Trophoblast cell (in vitro differentiated cells and primary cell): ENCODE measurements around the gene S100A7.

Experiments used
- DNase-seq, 2 donors: peaks; one replicate each; pipeline ENCODE4 v3.0.0-alpha.2; 2016
- H2AFZ ChIP-seq: 2 replicates; pipeline ENCODE4 v1.6.1; 2013; ENCODE audit warnings: low read length, moderate library complexity, mild to moderate bottlenecking; ENCODE audit not compliant: insufficient read depth, poor library complexity
- H2AK5ac ChIP-seq: 2 replicates; pipeline ENCODE4 v1.6.1; 2013; ENCODE audit warnings: mild to moderate bottlenecking, low read length
- H2BK120ac ChIP-seq: 2 replicates; pipeline ENCODE4 v1.6.1; 2013; ENCODE audit warnings: low read length, mild to moderate bottlenecking, moderate library complexity; ENCODE audit not compliant: insufficient read depth, poor library complexity
- H2BK12ac ChIP-seq: 2 replicates; pipeline ENCODE4 v1.6.1; 2013; ENCODE audit warnings: mild to moderate bottlenecking, low read length, moderate library complexity
- H2BK5ac ChIP-seq: 2 replicates; pipeline ENCODE4 v1.6.1; 2013; ENCODE audit warnings: low read length, low read depth, moderate library complexity, mild to moderate bottlenecking; ENCODE audit not compliant: poor library complexity
- H3K14ac ChIP-seq: 2 replicates; pipeline ENCODE4 v1.6.1; 2013; ENCODE audit warnings: mild to moderate bottlenecking, low read length
- H3K18ac ChIP-seq: 2 replicates; pipeline ENCODE4 v1.6.1; 2013; ENCODE audit warnings: mild to moderate bottlenecking, low read length
- H3K23ac ChIP-seq: 2 replicates; pipeline ENCODE4 v1.6.1; 2013; ENCODE audit warnings: low read length
- H3K27ac ChIP-seq: 2 replicates; pipeline ENCODE4 v1.5.1; 2013; ENCODE audit warnings: low read depth, mild to moderate bottlenecking, inconsistent platforms, low read length, moderate library complexity
- H3K27me3 ChIP-seq: 2 replicates; pipeline ENCODE4 v1.6.1; 2013; ENCODE audit warnings: inconsistent platforms, mild to moderate bottlenecking, low read length, moderate library complexity; ENCODE audit not compliant: insufficient read depth
- H3K36me3 ChIP-seq, 2 experiments: 1 replicate in 1 of 2; 2 replicates in 1 of 2; pipeline ENCODE4 v1.6.1; 2013; ENCODE audit warnings: low read length in 2 of 2, mild to moderate bottlenecking in 2 of 2, moderate library complexity in 1 of 2; ENCODE audit not compliant: insufficient read depth in 2 of 2, control insufficient read depth in 1 of 2
- H3K4ac ChIP-seq: 2 replicates; pipeline ENCODE4 v1.6.1; 2013; ENCODE audit warnings: low read depth, mild to moderate bottlenecking, low read length, moderate library complexity
- H3K4me1 ChIP-seq, 2 experiments: 1 replicate in 1 of 2; 2 replicates in 1 of 2; pipeline ENCODE4 v1.6.1; 2013; ENCODE audit warnings: low read length in 2 of 2, mild to moderate bottlenecking in 2 of 2, moderate library complexity in 1 of 2; ENCODE audit not compliant: insufficient read depth in 2 of 2, control insufficient read depth in 1 of 2
- H3K4me2 ChIP-seq: 2 replicates; pipeline ENCODE4 v1.6.1; 2013; ENCODE audit warnings: inconsistent platforms, mild to moderate bottlenecking, low read length, moderate library complexity
- H3K4me3 ChIP-seq: 2 replicates; pipeline ENCODE4 v1.5.1; 2013; ENCODE audit warnings: mild to moderate bottlenecking, low read depth, low read length, inconsistent platforms
- H3K79me1 ChIP-seq: one replicate; pipeline ENCODE4 v1.6.1; 2013; ENCODE audit warnings: low read length
- H3K79me2 ChIP-seq: 2 replicates; pipeline ENCODE4 v1.6.1; 2013; ENCODE audit warnings: low read length, mild to moderate bottlenecking; ENCODE audit not compliant: control insufficient read depth, insufficient read depth, poor library complexity
- H3K9ac ChIP-seq: 2 replicates; pipeline ENCODE4 v1.6.1; 2013; ENCODE audit warnings: mild to moderate bottlenecking, low read length
- H3K9me3 ChIP-seq: 2 replicates; pipeline ENCODE4 v1.6.1; 2013; ENCODE audit warnings: low read depth, mild to moderate bottlenecking, control low read depth, inconsistent platforms, low read length; ENCODE audit not compliant: insufficient read depth
- H4K12ac ChIP-seq: 2 replicates; pipeline ENCODE4 v1.6.1; 2013; ENCODE audit warnings: low read depth, mild to moderate bottlenecking, low read length, moderate library complexity
- H4K8ac ChIP-seq: 2 replicates; pipeline ENCODE4 v1.6.1; 2013; ENCODE audit warnings: low read depth, mild to moderate bottlenecking, low read length, moderate library complexity
- H4K91ac ChIP-seq: one replicate; pipeline ENCODE4 v1.6.1; 2013; ENCODE audit warnings: low read depth, mild to moderate bottlenecking, low read length, moderate library complexity
- WGBS: extraction: QIAGEN DNeasy Blood & Tissue Kit; methylation state at CpG from one replicate; pipeline ENCODE4 v1.1.7; 2013; ENCODE audit warnings: missing lambda C conversion rate; ENCODE audit not compliant: insufficient read length, insufficient coverage; ENCODE audit errors: extremely low coverage; 5-methylcytosine and 5-hydroxymethylcytosine counted together

The S100A7 gene

GRCh38 chr1:153498746-153499145 lies 38.3 kb upstream of the S100A7 start:
- no peak overlapping the region for H4K12ac ChIP-seq
- H3K27me3 ChIP-seq, result no peaks in the 10 kb centered on the region
- no peak overlapping the region for H3K4ac ChIP-seq
- H2BK12ac ChIP-seq, result no peak overlapping the region
- DNase-seq, result no peak
- no peaks in the 10 kb centered on the region for H3K36me3 ChIP-seq
- H3K27ac ChIP-seq, result no peak overlapping the region
- H3K4me1 ChIP-seq, result peaks cover 0 to under 1% of the 10 kb centered on the region in 2 experiments
- H3K14ac ChIP-seq, result no peak overlapping the region
- H3K4me2 ChIP-seq, result no peak overlapping the region
- no peak overlapping the region for H3K9ac ChIP-seq
- no peak overlapping the region for H2AK5ac ChIP-seq
- no peaks in the 10 kb centered on the region for H3K9me3 ChIP-seq
- WGBS, result no CpG with 5 or more reads among the region's 2 CpGs
- no peaks in the 10 kb centered on the region for H3K79me1 ChIP-seq
- no peak overlapping the region for H2BK120ac ChIP-seq
- H3K18ac ChIP-seq, result no peak overlapping the region
- H2AFZ ChIP-seq, result no peak overlapping the region
- no peak overlapping the region for H3K23ac ChIP-seq
- no peak overlapping the region for H2BK5ac ChIP-seq
- H4K8ac ChIP-seq, result no peak overlapping the region
- no peak overlapping the region for H3K4me3 ChIP-seq
- H3K79me2 ChIP-seq, result no peaks in the 10 kb centered on the region
- H4K91ac ChIP-seq, result no peak overlapping the region

GRCh38 chr1:153495536-153495935 lies 35.1 kb upstream of the S100A7 start:
- H2AFZ ChIP-seq, result no peak overlapping the region
- no peak overlapping the region for H2BK12ac ChIP-seq
- H4K91ac ChIP-seq, result no peak overlapping the region
- no peak overlapping the region for H3K18ac ChIP-seq
- DNase-seq, result no peak
- no peak overlapping the region for H3K9ac ChIP-seq
- H2BK120ac ChIP-seq, result no peak overlapping the region
- H3K23ac ChIP-seq, result no peak overlapping the region
- no peak overlapping the region for H2BK5ac ChIP-seq
- H3K79me1 ChIP-seq, result no peaks in the 10 kb centered on the region
- H3K27me3 ChIP-seq, result no peaks in the 10 kb centered on the region
- H3K27ac ChIP-seq, result no peak overlapping the region
- no peak overlapping the region for H2AK5ac ChIP-seq
- no peak overlapping the region for H3K4ac ChIP-seq
- no CpG with 5 or more reads among the region's 6 CpGs for WGBS
- no peak overlapping the region for H3K4me2 ChIP-seq
- no peak overlapping the region for H4K12ac ChIP-seq
- no peak overlapping the region for H3K14ac ChIP-seq
- peaks cover 0 to 12% of the 10 kb centered on the region in 2 experiments for H3K4me1 ChIP-seq
- no peak overlapping the region for H4K8ac ChIP-seq
- H3K36me3 ChIP-seq, result no peaks in the 10 kb centered on the region
- no peaks in the 10 kb centered on the region for H3K9me3 ChIP-seq
- H3K4me3 ChIP-seq, result no peak overlapping the region
- H3K79me2 ChIP-seq, result no peaks in the 10 kb centered on the region

- H3K4me1 ChIP-seq, result peaks cover 4 to 12% of the 10 kb centered on the region in 2 experiments
- no CpG with 5 or more reads among the region's 6 CpGs for WGBS
Measured at GRCh38 chr1:153494976-153495535, 34.6 kb upstream of the S100A7 start.

GRCh38 chr1:153493343-153493960 lies 33.0 kb upstream of the S100A7 start:
- Histone ChIP-seq H3K79me1 (no peaks in the 10 kb centered on the region), H3K36me3 (no peaks in the 10 kb centered on the region), H2AK5ac (no peak overlapping the region), H3K23ac (no peak overlapping the region), H4K8ac (no peak overlapping the region), H4K91ac (peak overlapping the region; percentile 31), H2BK12ac (no peak overlapping the region), H2BK5ac (no peak overlapping the region), H3K4me1 (peaks cover 5 to 12% of the 10 kb centered on the region in 2 experiments), H4K12ac (no peak overlapping the region), H3K18ac (no peak overlapping the region), H3K79me2 (no peaks in the 10 kb centered on the region), H3K27me3 (no peaks in the 10 kb centered on the region), H3K9me3 (no peaks in the 10 kb centered on the region), H3K4me3 (no peak overlapping the region), H2BK120ac (no peak overlapping the region), H3K4me2 (no peak overlapping the region), H3K14ac (no peak overlapping the region), H3K9ac (no peak overlapping the region), H3K27ac (no peak overlapping the region), H3K4ac (no peak overlapping the region), H2AFZ (no peak overlapping the region)
- WGBS, result no CpG with 5 or more reads among the region's 6 CpGs
- peak; percentile 73 to 75 for DNase-seq

More at GRCh38 chr1:153494976-153495535, 34.6 kb upstream of the S100A7 start:
- H2BK120ac ChIP-seq, result no peak overlapping the region
- H2BK12ac ChIP-seq, result no peak overlapping the region
- H3K23ac ChIP-seq, result no peak overlapping the region
- H4K91ac ChIP-seq, result no peak overlapping the region
- no peak overlapping the region for H2BK5ac ChIP-seq
- no peak overlapping the region for H2AK5ac ChIP-seq
- H3K9ac ChIP-seq, result no peak overlapping the region
- no peaks in the 10 kb centered on the region for H3K79me1 ChIP-seq
- H2AFZ ChIP-seq, result no peak overlapping the region
- no peak overlapping the region for H3K27ac ChIP-seq
- no peak overlapping the region for H3K4me3 ChIP-seq
- no peaks in the 10 kb centered on the region for H3K27me3 ChIP-seq
- peak; percentile 52 to 83 for DNase-seq
- H4K8ac ChIP-seq, result no peak overlapping the region
- H3K79me2 ChIP-seq, result no peaks in the 10 kb centered on the region
- no peaks in the 10 kb centered on the region for H3K36me3 ChIP-seq
- H4K12ac ChIP-seq, result no peak overlapping the region
- no peak overlapping the region for H3K14ac ChIP-seq
- no peak overlapping the region for H3K4ac ChIP-seq
- no peaks in the 10 kb centered on the region for H3K9me3 ChIP-seq
- H3K4me2 ChIP-seq, result no peak overlapping the region
- H3K18ac ChIP-seq, result no peak overlapping the region
